Measurements from ENCODE around the gene CD44. TPM values are rescaled to one million over a fixed set of nuclear protein-coding genes. Genes with fewer than 3 reads are reported as not detected.

The CD44 gene
- total RNA-seq, 1 experiment from 2014 or later, result 6.1 TPM

GRCh38 chr11:35232891-35233330, 93.9 kb downstream of the CD44 start:
- Histone ChIP-seq H2BK12ac (ENCODE audit: insufficient read length, low read depth, low read length) (no peak overlapping the region), H2BK15ac (ENCODE audit: low read depth, low read length) (no peak overlapping the region), H3K27ac (ENCODE audit: insufficient read length, low read depth, low read length) (no peak overlapping the region), H3K23me2 (ENCODE audit: insufficient read length, low read depth, low read length, poor library complexity, severe bottlenecking) (no peaks in the 10 kb centered on the region), H4K8ac (replicated peaks; ENCODE audit: insufficient read length, low read depth, low read length) (no peak overlapping the region), H3T11ph (ENCODE audit: low read length) (no peak overlapping the region), H3K27me3 (ENCODE audit: insufficient read depth, low read length) (no peaks in the 10 kb centered on the region), H3K14ac (ENCODE audit: insufficient read depth, low read length) (no peak overlapping the region), H4K20me1 (ENCODE audit: control insufficient read depth, insufficient read depth, insufficient read length) (no peaks in the 10 kb centered on the region), H3K23ac (ENCODE audit: insufficient read length, low read depth, low read length) (no peak overlapping the region), H2BK120ac (ENCODE audit: low read depth, low read length, poor library complexity, severe bottlenecking) (no peak overlapping the region), H3K9ac (ENCODE audit: extremely low read depth, insufficient read length, low read length) (no peak overlapping the region), H4K5ac (ENCODE audit: insufficient read length, low read depth, low read length) (no peak overlapping the region), H2BK5ac (ENCODE audit: insufficient read length, low read length) (no peak overlapping the region), H4K91ac (ENCODE audit: insufficient read length, low read depth, low read length) (no peak overlapping the region), H3K4me1 (ENCODE audit: insufficient read depth, low read length) (peaks cover 1% of the 10 kb centered on the region; the same call in 1 of the 2 replicates), H3K18ac (ENCODE audit: insufficient read length, low read depth, low read length) (no peak overlapping the region), H3K4me2 (ENCODE audit: insufficient read depth, insufficient read length, low read length) (no peak overlapping the region), H3K56ac (ENCODE audit: insufficient read length, low read depth, low read length) (no peak overlapping the region), H3K4ac (ENCODE audit: low read depth, low read length) (no peak overlapping the region), H3K79me1 (ENCODE audit: insufficient read depth, low read depth, low read length, poor library complexity, severe bottlenecking) (no peaks in the 10 kb centered on the region), H3K79me2 (ENCODE audit: insufficient read depth, low read length) (no peaks in the 10 kb centered on the region), H2AFZ (ENCODE audit: low read length) (no peak overlapping the region), H2BK20ac (ENCODE audit: low read depth, low read length, poor library complexity, severe bottlenecking) (no peak overlapping the region), H2AK5ac (ENCODE audit: insufficient read length, low read length) (no peak overlapping the region), H3K9me3 (ENCODE audit: control insufficient read depth, low read depth, low read length) (no peaks in the 10 kb centered on the region)
- H3K9me3 Mint-ChIP-seq, result no peaks in the 10 kb centered on the region; a peak in 1 of 5 replicates
- peaks cover 10 to 13% of the 10 kb centered on the region in 2 experiments for H3K4me1 Mint-ChIP-seq
- no peak overlapping the region for H3K4me3 Mint-ChIP-seq
- no peak overlapping the region for H3K27ac Mint-ChIP-seq
- TF ChIP-seq, protein P1, sequence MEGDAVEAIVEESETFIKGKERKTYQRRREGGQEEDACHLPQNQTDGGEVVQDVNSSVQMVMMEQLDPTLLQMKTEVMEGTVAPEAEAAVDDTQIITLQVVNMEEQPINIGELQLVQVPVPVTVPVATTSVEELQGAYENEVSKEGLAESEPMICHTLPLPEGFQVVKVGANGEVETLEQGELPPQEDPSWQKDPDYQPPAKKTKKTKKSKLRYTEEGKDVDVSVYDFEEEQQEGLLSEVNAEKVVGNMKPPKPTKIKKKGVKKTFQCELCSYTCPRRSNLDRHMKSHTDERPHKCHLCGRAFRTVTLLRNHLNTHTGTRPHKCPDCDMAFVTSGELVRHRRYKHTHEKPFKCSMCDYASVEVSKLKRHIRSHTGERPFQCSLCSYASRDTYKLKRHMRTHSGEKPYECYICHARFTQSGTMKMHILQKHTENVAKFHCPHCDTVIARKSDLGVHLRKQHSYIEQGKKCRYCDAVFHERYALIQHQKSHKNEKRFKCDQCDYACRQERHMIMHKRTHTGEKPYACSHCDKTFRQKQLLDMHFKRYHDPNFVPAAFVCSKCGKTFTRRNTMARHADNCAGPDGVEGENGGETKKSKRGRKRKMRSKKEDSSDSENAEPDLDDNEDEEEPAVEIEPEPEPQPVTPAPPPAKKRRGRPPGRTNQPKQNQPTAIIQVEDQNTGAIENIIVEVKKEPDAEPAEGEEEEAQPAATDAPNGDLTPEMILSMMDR (conservative IDR thresholded peaks at IDR 0.05), result no peak
- no peaks in the 10 kb centered on the region; the same call in none of the 2 replicates for H3K27me3 Mint-ChIP-seq (ENCODE audit: low read depth)
- H3K36me3 Mint-ChIP-seq (ENCODE audit: insufficient read depth in 1 of 3, low read depth in 3 of 3), result 0 out of 7 replicates have a peak, but pooled peaks cover 0 to 4% (median 0%) of the 10 kb centered on the region in 3 experiments
- DNase-seq, result no peak
- no CpG with 5 or more reads among the region's 4 CpGs for WGBS (ENCODE audit: extremely low coverage, insufficient read length, low lambda C conversion rate)
